BLaER1 treated with 17β-estradiol and CSF1 and Interleukin-3, amounts not matched to agents 10 nM and 100 nM (cell line): ENCODE results near the gene SPATA31C1.
"Not testable (repeated sequence)": the region's sequence is repeated elsewhere in the genome, so short reads cannot be mapped to it uniquely, and the experiment has no call there.

Experiments used
- H3K27ac ChIP-seq, 11 experiments: shearing (Covaris generic); formaldehyde crosslinking; 2 replicates each; pipeline ENCODE4 v1.8.1; 2022
- H3K27me3 ChIP-seq, 11 experiments: shearing (Covaris generic); formaldehyde crosslinking; 2 replicates each; pipeline ENCODE4 v1.8.1; 2022
- H3K36me3 ChIP-seq, 11 experiments: shearing (Covaris generic); formaldehyde crosslinking; 2 replicates each; pipeline ENCODE4 v1.8.1; 2022
- H3K4me1 ChIP-seq, 10 experiments: shearing (Covaris generic); formaldehyde crosslinking; 2 replicates each; pipeline ENCODE4 v1.8.1; 2022
- H3K4me2 ChIP-seq, 11 experiments: shearing (Covaris generic); formaldehyde crosslinking; 2 replicates each; pipeline ENCODE4 v1.8.1; 2022
- H3K4me3 ChIP-seq, 10 experiments: shearing (Covaris generic); formaldehyde crosslinking; 2 replicates each; pipeline ENCODE4 v1.8.1; 2022
- H3K9ac ChIP-seq, 11 experiments: shearing (Covaris generic); formaldehyde crosslinking; 2 replicates each; pipeline ENCODE4 v1.8.1; 2022
- H3K9me3 ChIP-seq, 11 experiments: shearing (Covaris generic); formaldehyde crosslinking; replicated peaks in 1 of 11; 2 replicates each; pipeline ENCODE4 v1.8.1; 2022
- H4K20me1 ChIP-seq, 11 experiments: shearing (Covaris generic); formaldehyde crosslinking; 2 replicates each; pipeline ENCODE4 v1.8.1; 2022
- Cebpa-rat ChIP-seq, 11 experiments: shearing (Covaris generic); IDR thresholded peaks; 2 replicates each; pipeline ENCODE4 v1.8.1; 2022

Gene SPATA31C1

DNA sequence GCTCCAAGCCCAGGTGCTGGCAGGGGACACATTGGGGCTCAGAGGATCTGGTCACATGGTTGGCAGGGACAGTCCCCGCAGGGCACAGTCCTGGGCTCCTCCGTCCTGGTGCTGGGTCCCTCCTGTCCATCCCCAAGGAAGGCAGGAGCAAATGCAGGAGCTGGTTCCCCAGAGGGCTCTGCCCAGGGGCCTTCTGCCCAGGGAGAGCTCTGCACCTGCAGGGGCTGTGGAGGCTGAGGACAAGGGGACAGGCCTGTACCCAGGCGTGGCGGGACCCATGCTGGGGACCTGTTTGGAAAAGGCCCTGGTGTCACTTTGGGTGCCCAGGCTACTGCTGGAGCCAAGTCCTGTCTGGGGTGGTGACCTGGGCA lies 27.9 kb upstream of the SPATA31C1 start:
- no peaks in the 10 kb centered on the region; a peak in 1 of 20 replicates for H3K4me1 ChIP-seq
- H3K9me3 ChIP-seq: peaks cover 0 to 17% (median 0%) of the 10 kb centered on the region in 11 experiments; a peak in 6 of 22 replicates
- H4K20me1 ChIP-seq: no peaks in the 10 kb centered on the region; a peak in 2 of 22 replicates
- H3K36me3 ChIP-seq: no peaks in the 10 kb centered on the region
- H3K4me2 ChIP-seq: no peak overlapping the region
- no peak overlapping the region for H3K27ac ChIP-seq
- H3K9ac ChIP-seq: no peak overlapping the region
- H3K4me3 ChIP-seq: no peak overlapping the region
- no peaks in the 10 kb centered on the region for H3K27me3 ChIP-seq
- no peak for TF ChIP-seq Cebpa-rat (IDR thresholded peaks at IDR 0.05)

DNA sequence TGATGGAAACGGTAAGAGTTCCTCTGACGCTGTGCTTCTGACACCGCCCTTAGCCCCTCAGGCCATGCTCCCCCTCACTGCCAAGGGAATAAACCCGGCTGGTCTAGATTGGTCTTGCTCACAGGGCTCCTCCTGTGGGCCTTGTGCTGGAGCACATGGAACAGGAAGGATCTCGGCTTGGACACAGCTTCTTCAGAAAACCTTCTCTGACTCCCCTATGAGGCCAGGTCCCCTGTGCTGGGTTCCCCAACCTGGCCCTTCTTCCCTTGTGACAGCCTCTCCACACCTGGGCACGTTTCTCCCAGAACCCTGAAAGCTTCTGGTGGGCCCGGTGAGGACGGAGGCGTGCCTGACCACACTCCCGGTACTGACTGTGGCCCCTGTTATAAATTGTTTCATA lies 26.9 kb upstream of the SPATA31C1 start:
- TF ChIP-seq Cebpa-rat (IDR thresholded peaks at IDR 0.05): no peak
- Histone ChIP-seq H3K27ac (no peak overlapping the region), H3K4me1 (no peaks in the 10 kb centered on the region; a peak in 1 of 20 replicates), H3K4me2 (no peak overlapping the region), H3K4me3 (no peak overlapping the region), H3K9ac (no peak overlapping the region), H4K20me1 (no peaks in the 10 kb centered on the region; a peak in 1 of 22 replicates), H3K36me3 (no peaks in the 10 kb centered on the region), H3K27me3 (no peaks in the 10 kb centered on the region), H3K9me3 (peaks cover 0 to 21% (median 0%) of the 10 kb centered on the region in 11 experiments; a peak in 6 of 22 replicates)

DNA sequence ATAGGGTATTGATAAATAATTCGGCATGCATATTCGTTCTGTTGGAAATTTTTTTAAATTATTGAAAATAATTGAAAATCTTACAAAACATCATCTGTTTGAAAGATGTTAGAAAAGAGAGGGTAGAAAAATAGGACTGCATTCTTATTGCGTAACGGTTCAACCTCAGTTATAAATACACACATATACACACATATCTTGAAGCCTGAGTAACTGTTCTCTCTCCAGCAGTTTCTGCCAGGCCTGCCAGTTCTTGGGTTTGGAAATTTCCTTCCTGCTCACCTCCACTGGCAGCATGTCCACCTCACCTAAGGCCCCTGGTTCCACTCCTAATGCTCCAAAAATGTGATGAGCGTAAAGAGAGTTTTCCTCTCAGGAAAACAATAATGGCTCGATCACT lies 26.0 kb upstream of the SPATA31C1 start:
- H3K9me3 ChIP-seq: peaks cover 0 to 21% (median 0%) of the 10 kb centered on the region in 11 experiments; a peak in 6 of 22 replicates
- no peaks in the 10 kb centered on the region; a peak in 1 of 20 replicates for H3K4me1 ChIP-seq
- H4K20me1 ChIP-seq: no peaks in the 10 kb centered on the region; a peak in 1 of 22 replicates
- H3K36me3 ChIP-seq: no peaks in the 10 kb centered on the region
- H3K4me3 ChIP-seq: no peak overlapping the region
- no peak overlapping the region for H3K4me2 ChIP-seq
- peak in 3 of 11 experiments; percentile 57 to 75 (median 58); a peak in 5 of 22 replicates for TF ChIP-seq Cebpa-rat (IDR thresholded peaks at IDR 0.05)
- H3K27me3 ChIP-seq: no peaks in the 10 kb centered on the region
- no peak overlapping the region for H3K9ac ChIP-seq
- no peak overlapping the region for H3K27ac ChIP-seq

DNA sequence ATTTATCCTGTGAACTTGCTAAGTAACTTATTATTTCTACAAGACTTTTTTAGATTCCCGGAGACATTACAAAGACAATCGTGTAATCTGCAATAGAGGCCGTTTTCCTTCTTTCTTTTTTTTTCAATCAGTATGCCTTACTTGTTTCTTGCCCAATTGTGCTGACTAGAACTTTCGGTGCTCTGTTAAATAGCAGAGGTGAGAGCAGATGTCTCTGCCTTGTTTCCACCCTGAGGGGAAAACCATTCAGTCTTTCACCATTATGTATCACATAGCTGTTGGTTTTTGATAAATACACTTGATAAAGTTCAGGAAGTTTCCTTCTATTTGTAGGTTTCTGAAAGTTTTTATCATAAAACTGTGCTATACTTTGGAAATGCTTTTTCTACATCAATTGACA lies 24.8 kb upstream of the SPATA31C1 start:
- Histone ChIP-seq H3K27ac (no peak overlapping the region), H3K27me3 (no peaks in the 10 kb centered on the region), H3K9me3 (peaks cover 0 to 28% (median 3%) of the 10 kb centered on the region in 11 experiments; a peak in 8 of 22 replicates), H3K36me3 (no peaks in the 10 kb centered on the region), H3K9ac (no peak overlapping the region), H3K4me1 (no peaks in the 10 kb centered on the region; a peak in 2 of 20 replicates), H4K20me1 (no peaks in the 10 kb centered on the region; a peak in 1 of 22 replicates), H3K4me2 (no peak overlapping the region), H3K4me3 (no peak overlapping the region)
- no peak for TF ChIP-seq Cebpa-rat (IDR thresholded peaks at IDR 0.05)

DNA sequence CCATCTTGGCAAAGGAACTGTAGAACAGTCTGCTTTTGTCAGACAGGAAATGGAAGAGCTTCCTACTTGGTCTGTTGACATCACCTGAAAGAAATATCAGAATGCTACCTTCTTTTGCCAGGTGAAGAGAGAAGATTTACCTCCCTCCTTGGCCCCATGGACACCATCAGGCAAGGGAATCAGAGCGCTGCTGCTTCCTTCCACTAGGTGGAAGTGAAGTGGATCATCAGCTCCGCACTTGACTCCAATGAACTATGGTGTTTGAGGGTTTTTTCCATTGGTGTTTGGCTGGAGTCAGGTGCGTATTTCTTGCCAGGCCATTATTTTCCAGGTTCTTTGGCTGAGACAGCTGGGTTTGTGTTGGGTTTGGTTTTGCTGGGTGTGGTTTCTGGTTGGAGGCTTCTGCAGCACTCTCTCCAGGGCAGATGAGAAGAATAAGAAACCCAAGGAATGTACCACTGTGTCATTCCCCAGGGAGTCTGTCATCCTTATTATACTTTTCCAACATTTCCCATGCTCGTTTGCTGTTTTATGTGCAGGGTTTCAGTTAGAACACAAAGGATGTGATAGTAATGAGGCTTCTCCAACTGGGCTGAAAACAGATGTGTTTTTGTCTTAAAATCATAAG lies 22.6 kb upstream of the SPATA31C1 start:
- H3K27me3 ChIP-seq: no peaks in the 10 kb centered on the region
- no peak for TF ChIP-seq Cebpa-rat (IDR thresholded peaks at IDR 0.05)
- H3K9me3 ChIP-seq: peaks cover 0 to 30% (median 5%) of the 10 kb centered on the region in 11 experiments; a peak in 8 of 22 replicates
- no peaks in the 10 kb centered on the region for H4K20me1 ChIP-seq
- H3K4me1 ChIP-seq: no peaks in the 10 kb centered on the region; a peak in 2 of 20 replicates
- no peaks in the 10 kb centered on the region for H3K36me3 ChIP-seq
- H3K27ac ChIP-seq: no peak overlapping the region
- H3K9ac ChIP-seq: no peak overlapping the region
- no peak overlapping the region for H3K4me2 ChIP-seq
- H3K4me3 ChIP-seq: no peak overlapping the region

DNA sequence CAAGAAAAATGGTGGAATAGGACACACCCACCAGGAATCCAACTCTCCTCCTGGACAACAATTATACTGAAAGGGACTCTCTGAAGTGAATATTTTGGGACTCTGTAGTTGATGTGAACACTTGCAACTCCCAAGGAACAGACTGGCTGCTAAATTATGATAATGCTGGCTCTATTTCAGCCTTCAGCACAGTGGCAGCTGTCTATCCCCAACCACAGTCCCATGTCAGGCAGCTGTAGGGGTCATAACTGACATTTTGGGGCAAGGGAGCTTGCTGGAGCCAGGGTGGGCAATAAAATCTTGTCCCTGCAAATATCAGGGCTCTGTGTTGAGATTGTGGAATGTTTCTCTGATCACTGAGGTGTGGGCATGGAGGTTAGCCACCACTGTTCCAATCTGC lies 20.9 kb upstream of the SPATA31C1 start:
- peaks cover under 1 to 40% (median 8%) of the 10 kb centered on the region in 11 experiments for H3K9me3 ChIP-seq
- no peaks in the 10 kb centered on the region for H4K20me1 ChIP-seq
- no peak overlapping the region for H3K4me3 ChIP-seq
- H3K9ac ChIP-seq: no peak overlapping the region
- H3K36me3 ChIP-seq: no peaks in the 10 kb centered on the region
- no peak for TF ChIP-seq Cebpa-rat (IDR thresholded peaks at IDR 0.05)
- no peaks in the 10 kb centered on the region for H3K27me3 ChIP-seq
- no peak overlapping the region for H3K27ac ChIP-seq
- H3K4me2 ChIP-seq: no peak overlapping the region
- H3K4me1 ChIP-seq: no peaks in the 10 kb centered on the region; a peak in 2 of 20 replicates

DNA sequence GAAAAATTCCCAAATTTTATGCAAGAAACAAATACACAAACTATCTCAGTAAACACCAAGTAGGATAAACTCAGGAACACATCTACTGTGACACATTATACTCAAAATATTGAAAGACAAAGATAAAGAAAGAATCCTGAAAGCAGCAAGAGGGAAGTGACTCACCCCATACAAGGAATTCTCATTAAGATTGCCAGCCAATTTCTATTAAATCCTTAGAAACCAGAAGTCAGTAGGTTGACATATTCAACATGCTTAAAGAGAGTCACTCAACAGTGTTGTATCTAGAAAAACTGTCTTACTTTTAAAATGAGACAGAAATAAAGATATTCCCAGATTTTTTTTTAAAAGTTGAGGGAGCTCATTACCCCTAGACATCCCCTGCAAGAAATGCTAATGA lies 19.6 kb upstream of the SPATA31C1 start:
- H3K27ac ChIP-seq: no peak overlapping the region
- H4K20me1 ChIP-seq: no peaks in the 10 kb centered on the region
- peaks cover 13 to 52% (median 21%) of the 10 kb centered on the region in 11 experiments for H3K9me3 ChIP-seq
- no peaks in the 10 kb centered on the region for H3K36me3 ChIP-seq
- no peaks in the 10 kb centered on the region; a peak in 1 of 20 replicates for H3K4me1 ChIP-seq
- no peak for TF ChIP-seq Cebpa-rat (IDR thresholded peaks at IDR 0.05)
- H3K4me3 ChIP-seq: no peak overlapping the region
- no peaks in the 10 kb centered on the region for H3K27me3 ChIP-seq
- H3K4me2 ChIP-seq: no peak overlapping the region
- H3K9ac ChIP-seq: no peak overlapping the region

DNA sequence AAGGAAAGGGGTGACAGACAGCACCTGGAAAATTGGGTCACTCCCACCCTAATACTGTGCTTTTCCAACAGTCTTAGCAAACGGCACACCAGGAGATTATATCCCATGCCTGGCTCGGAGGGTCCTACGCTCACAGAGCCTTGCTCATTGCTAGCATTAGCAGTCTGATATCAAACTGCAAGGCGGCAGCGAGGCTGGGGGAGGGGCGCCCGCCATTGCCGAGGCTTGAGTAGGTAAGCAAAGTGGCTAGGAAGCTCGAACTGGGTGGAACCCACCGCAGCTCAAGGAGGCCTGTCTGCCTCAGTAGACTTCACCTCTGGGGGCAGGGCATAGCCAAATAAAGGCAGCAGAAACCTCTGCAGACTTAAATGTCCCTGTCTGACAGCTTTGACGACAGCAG lies 15.4 kb upstream of the SPATA31C1 start:
- not testable (repeated sequence) for H3K27ac ChIP-seq, H3K9ac ChIP-seq, H3K4me3 ChIP-seq, H3K4me1 ChIP-seq, H4K20me1 ChIP-seq, H3K27me3 ChIP-seq, H3K36me3 ChIP-seq, H3K4me2 ChIP-seq
- peaks cover 22 to 43% (median 27%) of the 10 kb centered on the region in 11 experiments for H3K9me3 ChIP-seq

DNA sequence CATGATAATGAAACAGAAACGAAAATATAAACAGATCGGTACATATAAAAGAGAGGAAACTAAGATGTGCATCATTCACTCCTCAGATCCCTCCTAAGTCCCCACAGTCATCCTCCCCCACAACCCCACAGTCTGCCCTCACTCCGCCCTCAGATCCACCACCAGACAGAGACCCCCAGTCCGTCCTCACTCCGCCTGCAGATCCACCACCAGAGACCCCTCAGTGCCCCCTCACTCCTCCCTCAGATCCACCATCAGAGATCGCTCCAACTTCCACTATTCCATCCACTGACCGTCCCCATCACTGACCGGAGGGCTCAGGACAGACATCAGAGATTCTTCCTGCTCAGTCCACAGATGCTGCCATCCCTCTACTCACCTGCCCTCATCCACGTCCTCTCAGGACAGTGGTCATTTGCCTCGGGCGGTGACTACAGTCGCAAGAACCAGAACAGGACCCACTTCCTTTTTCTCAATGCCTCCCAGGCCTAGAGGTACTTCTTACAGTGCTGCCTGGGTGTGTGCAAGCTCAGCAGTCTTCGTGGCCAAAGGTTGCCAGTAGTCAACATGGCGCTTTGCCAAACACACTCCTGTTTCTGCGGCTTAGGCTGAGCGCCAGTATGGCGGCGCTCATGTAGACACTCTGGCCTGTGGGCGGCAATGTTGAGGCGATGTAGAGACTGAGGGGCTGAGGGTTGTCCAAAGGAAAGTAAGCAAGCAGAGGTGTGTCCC lies 8.3 kb upstream of the SPATA31C1 start:
- Histone ChIP-seq H3K4me3 (no peak overlapping the region), H3K9me3 (no peaks in the 10 kb centered on the region), H3K4me2 (no peak overlapping the region), H3K36me3 (no peaks in the 10 kb centered on the region), H3K27me3 (no peaks in the 10 kb centered on the region), H3K9ac (no peak overlapping the region), H3K27ac (no peak overlapping the region), H3K4me1 (no peaks in the 10 kb centered on the region), H4K20me1 (no peaks in the 10 kb centered on the region)
- TF ChIP-seq Cebpa-rat (IDR thresholded peaks at IDR 0.05): no peak

DNA sequence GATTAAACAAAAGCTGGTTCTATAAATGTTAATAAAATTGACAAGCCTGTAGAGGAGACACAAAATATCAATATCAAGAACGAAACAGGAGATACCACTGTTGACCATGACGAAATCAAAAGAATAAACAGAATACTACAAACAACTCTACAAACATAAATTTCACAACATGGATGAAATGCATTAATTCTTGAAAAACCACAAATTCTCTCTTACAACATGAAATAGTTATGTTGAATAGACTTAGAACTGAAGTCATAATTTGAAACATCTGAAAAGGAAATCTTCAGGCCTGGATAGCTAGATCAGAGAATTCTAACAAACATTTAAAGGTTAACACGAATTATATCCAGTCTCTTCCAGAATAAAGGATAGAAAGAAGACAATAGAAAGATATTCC lies 6.9 kb upstream of the SPATA31C1 start:
- Histone ChIP-seq H3K4me2 (no peak overlapping the region), H3K9me3 (no peaks in the 10 kb centered on the region), H3K4me3 (no peak overlapping the region), H3K36me3 (no peaks in the 10 kb centered on the region), H4K20me1 (no peaks in the 10 kb centered on the region), H3K9ac (no peak overlapping the region), H3K27ac (no peak overlapping the region), H3K4me1 (no peaks in the 10 kb centered on the region), H3K27me3 (no peaks in the 10 kb centered on the region)
- no peak for TF ChIP-seq Cebpa-rat (IDR thresholded peaks at IDR 0.05)

DNA sequence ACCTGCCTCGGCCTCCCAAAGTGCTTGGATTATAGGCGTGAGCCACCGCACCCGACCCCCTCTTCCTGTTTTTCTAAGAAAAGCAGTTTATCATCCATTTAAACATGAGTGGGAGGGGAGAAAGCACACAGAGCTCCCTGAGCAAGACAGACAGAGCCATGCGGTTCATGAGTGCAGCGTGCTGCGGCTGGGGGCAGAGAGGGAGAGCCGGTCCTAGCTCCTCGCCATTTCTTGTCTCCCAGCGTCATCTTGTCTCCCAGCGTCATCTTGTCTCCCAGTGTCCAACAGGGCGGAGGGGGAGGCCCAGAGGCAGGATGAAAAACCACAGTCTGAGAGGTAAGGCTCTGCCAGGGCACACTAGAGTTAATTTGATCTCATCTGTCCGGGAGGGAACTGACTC lies 1.3 kb downstream of the SPATA31C1 start:
- not testable (repeated sequence) for H3K4me1 ChIP-seq, H4K20me1 ChIP-seq, H3K4me2 ChIP-seq, H3K27ac ChIP-seq, H3K36me3 ChIP-seq, H3K9ac ChIP-seq, H3K4me3 ChIP-seq, H3K9me3 ChIP-seq
- H3K27me3 ChIP-seq: peaks cover 23 to 47% (median 32%) of the 10 kb centered on the region in 11 experiments

DNA sequence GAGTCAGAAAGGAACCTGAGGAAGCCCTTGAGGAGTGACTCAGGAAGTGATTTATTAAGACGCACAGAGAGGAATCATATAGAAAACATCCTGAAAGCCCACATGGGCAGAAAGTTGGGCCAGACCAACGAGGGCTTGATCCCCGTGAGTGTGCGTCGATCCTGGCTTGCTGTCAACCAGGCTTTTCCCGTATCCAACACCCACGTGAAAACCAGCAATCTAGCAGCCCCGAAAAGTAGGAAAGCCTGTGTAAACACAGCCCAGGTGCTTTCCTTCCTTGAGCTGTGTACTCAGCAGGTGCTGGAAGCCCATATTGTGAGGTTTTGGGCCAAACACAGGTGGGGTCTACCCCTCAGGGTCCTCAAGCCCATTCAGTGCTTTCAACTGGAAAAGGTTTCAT lies 3.8 kb downstream of the SPATA31C1 start:
- Histone ChIP-seq H3K4me2 (peak overlapping the region in 5 of 11 experiments; percentile 15 to 43 (median 32); a peak in 6 of 22 replicates), H3K27me3 (peaks cover 31 to 58% (median 43%) of the 10 kb centered on the region in 11 experiments), H4K20me1 (peaks cover 0 to 10% (median 0%) of the 10 kb centered on the region in 11 experiments; a peak in 3 of 22 replicates)
- not testable (repeated sequence) for H3K4me1 ChIP-seq, H3K9ac ChIP-seq, H3K4me3 ChIP-seq, H3K36me3 ChIP-seq, H3K27ac ChIP-seq, H3K9me3 ChIP-seq

DNA sequence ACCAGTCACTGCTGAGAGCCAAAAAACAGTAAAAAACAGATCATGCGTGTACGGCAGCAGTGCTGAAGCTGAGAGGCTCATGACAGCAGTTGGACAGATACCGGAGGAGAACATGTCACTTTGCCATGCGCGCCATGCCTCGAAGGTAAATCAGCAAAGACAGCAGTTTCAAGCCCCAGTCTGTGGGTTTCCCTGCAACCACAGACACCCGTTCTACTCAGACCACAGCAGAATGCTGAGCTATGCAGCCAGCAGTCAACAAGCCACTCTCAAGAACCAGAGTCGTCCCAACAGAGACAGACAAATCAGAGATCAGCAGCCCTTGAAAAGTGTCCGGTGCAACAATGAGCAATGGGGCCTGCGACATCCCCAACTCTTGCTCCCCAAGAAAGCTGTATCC lies 5.2 kb downstream of the SPATA31C1 start:
- Histone ChIP-seq H4K20me1 (peaks cover 0 to 10% (median 0%) of the 10 kb centered on the region in 11 experiments; a peak in 3 of 22 replicates), H3K4me2 (peak overlapping the region in 2 of 11 experiments; percentile 10 to 46; a peak in 3 of 22 replicates), H3K27me3 (peaks cover 31 to 58% (median 43%) of the 10 kb centered on the region in 11 experiments)
- not testable (repeated sequence) for H3K27ac ChIP-seq, H3K9me3 ChIP-seq, H3K9ac ChIP-seq, H3K36me3 ChIP-seq, H3K4me3 ChIP-seq, H3K4me1 ChIP-seq
